Measurements from ENCODE around the gene FAM50B. TPM values are rescaled to one million over a fixed set of nuclear protein-coding genes. Genes with fewer than 3 reads are reported as not detected.

The FAM50B gene
- total and polyA plus RNA-seq, 2 donors (not counting 1 experiment from before 2014, with no cell fraction given) = 4.2 to 9.8 TPM

DNA sequence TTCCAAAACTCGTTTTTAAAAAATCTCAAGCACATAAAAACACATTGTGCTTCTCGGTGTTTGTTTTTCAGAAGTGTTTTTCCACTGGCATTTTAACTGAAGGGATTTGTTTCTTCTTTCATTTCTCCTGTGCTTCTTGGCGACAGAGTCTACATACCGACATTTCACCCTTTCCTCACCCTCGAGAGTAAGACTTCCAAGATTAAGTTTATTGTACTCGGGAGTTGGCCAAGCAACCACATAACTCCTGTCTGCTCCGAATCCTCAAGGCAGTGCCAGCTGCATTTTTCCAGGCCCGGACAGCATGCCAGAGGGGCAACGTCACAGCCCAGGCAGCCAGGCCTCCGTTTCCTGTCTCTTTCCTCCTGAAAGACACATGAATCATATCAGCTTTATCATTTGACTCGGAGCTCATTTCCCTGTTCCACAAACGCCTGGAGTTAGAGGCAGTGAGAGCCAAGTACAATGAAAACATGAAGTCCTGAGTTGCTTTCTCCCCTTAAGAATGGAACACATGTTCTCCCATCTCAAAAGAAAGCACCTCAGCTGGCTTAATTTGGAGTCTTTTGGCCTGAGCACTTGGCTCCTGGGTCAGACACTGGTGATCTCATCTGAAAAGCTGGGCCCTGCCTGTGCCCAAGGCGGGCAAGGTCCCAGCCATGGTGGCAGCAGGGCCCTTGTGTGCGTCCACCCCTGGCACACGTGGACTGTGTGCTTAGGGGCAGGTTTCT lies 23.2 kb upstream of the FAM50B start:
- Histone ChIP-seq H3K79me2 (ENCODE audit: control insufficient read depth, insufficient read depth, low read length) (no peaks in the 10 kb centered on the region), H3K9ac (ENCODE audit: low read length) (no peak overlapping the region), H2AFZ (ENCODE audit: insufficient read depth, low read depth, low read length, poor library complexity, severe bottlenecking) (no peak overlapping the region), H3K4me3 (ENCODE audit: control extremely low read depth in 1 of 5, extremely low read depth in 1 of 5, insufficient read depth in 1 of 5, low read depth in 2 of 5, low read length in 4 of 5) (no peak overlapping the region), H3K27ac (ENCODE audit: low read length in 2 of 2) (no peak overlapping the region), H4K20me1 (ENCODE audit: control insufficient read depth, insufficient read depth, low read length, poor library complexity, severe bottlenecking) (no peaks in the 10 kb centered on the region), H3K36me3 (replicated peaks in 1 of 2; ENCODE audit: control extremely low read depth in 1 of 2, control insufficient read depth in 1 of 2, extremely low read depth in 1 of 2, insufficient read depth in 2 of 2, low read length in 1 of 2) (no peaks in the 10 kb centered on the region), H3K4me2 (replicated peaks; ENCODE audit: low read depth, low read length, poor library complexity, severe bottlenecking) (no peak overlapping the region), H3K27me3 (replicated peaks in 1 of 4; ENCODE audit: control extremely low read depth in 1 of 4, control insufficient read depth in 3 of 4, insufficient read depth in 4 of 4, low read length in 3 of 4) (no peaks in the 10 kb centered on the region), H3K9me3 (ENCODE audit: control extremely low read depth in 1 of 3, control insufficient read depth in 2 of 3, insufficient read depth in 1 of 3, low read length in 2 of 3) (no peaks in the 10 kb centered on the region), H3K4me1 (ENCODE audit: control insufficient read depth in 2 of 2, insufficient read depth in 2 of 2, low read length in 2 of 2) (no peaks in the 10 kb centered on the region)
- H3K27me3 Mint-ChIP-seq = no peaks in the 10 kb centered on the region
- ATAC-seq (ENCODE audit: low read depth) = no peak
- no peaks in the 10 kb centered on the region for H3K9me3 Mint-ChIP-seq (ENCODE audit: insufficient read depth)
- TF ChIP-seq, protein P1, sequence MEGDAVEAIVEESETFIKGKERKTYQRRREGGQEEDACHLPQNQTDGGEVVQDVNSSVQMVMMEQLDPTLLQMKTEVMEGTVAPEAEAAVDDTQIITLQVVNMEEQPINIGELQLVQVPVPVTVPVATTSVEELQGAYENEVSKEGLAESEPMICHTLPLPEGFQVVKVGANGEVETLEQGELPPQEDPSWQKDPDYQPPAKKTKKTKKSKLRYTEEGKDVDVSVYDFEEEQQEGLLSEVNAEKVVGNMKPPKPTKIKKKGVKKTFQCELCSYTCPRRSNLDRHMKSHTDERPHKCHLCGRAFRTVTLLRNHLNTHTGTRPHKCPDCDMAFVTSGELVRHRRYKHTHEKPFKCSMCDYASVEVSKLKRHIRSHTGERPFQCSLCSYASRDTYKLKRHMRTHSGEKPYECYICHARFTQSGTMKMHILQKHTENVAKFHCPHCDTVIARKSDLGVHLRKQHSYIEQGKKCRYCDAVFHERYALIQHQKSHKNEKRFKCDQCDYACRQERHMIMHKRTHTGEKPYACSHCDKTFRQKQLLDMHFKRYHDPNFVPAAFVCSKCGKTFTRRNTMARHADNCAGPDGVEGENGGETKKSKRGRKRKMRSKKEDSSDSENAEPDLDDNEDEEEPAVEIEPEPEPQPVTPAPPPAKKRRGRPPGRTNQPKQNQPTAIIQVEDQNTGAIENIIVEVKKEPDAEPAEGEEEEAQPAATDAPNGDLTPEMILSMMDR (IDR thresholded peaks at IDR 0.05) = no peak
- no peak for TF ChIP-seq EZH2 (IDR thresholded peaks at IDR 0.05; ENCODE audit: borderline replicate concordance, insufficient read depth, low read depth, low read length, poor library complexity, severe bottlenecking)
- POLR2A ChIA-PET = no interaction called here
- WGBS (ENCODE audit: insufficient coverage) = 87% methylated on average over 13 of the region's 15 CpGs
- CTCF ChIA-PET = no interaction called here
- no peaks in the 10 kb centered on the region for H3K4me1 Mint-ChIP-seq
- H3K27ac Mint-ChIP-seq = no peak overlapping the region
- DNase-seq = no peak
- H3K4me3 Mint-ChIP-seq = no peak overlapping the region
- intact Hi-C loops (cut with micrococcal nuclease) = no loop called here

DNA sequence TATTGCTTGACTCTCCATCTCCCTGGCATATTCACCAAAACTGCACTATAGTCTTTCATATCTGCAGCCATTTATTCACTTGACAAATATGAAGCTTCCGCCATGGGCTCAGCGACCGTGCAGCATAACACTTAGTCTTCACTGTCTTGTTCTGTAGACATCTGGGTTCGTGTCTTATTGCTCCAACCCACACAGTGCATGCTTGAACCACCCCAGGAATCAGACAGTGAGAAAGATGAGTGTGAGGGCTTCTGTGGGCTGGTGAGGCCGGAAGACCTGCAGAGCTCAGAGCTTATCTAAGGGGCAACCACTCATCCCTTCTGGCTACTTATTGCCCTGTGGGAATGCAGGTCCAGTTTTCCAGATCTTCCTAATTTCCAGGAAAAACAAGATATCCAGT lies 19.9 kb upstream of the FAM50B start:
- no peak overlapping the region for H3K27ac ChIP-seq (ENCODE audit: low read length in 2 of 2)
- 96% methylated on average over 4 of the region's 5 CpGs for WGBS (ENCODE audit: insufficient coverage)
- H3K9me3 ChIP-seq (ENCODE audit: control extremely low read depth in 1 of 3, control insufficient read depth in 2 of 3, insufficient read depth in 1 of 3, low read length in 2 of 3) = no peaks in the 10 kb centered on the region
- DNase-seq = no peak
- no peaks in the 10 kb centered on the region for H3K79me2 ChIP-seq (ENCODE audit: control insufficient read depth, insufficient read depth, low read length)
- intact Hi-C loops (cut with micrococcal nuclease) = no loop called here
- no peak overlapping the region for H3K9ac ChIP-seq (ENCODE audit: low read length)
- no peaks in the 10 kb centered on the region for H3K27me3 Mint-ChIP-seq
- CTCF ChIA-PET = no interaction called here
- H4K20me1 ChIP-seq (ENCODE audit: control insufficient read depth, insufficient read depth, low read length, poor library complexity, severe bottlenecking) = no peaks in the 10 kb centered on the region
- no peaks in the 10 kb centered on the region for H3K4me1 ChIP-seq (ENCODE audit: control insufficient read depth in 2 of 2, insufficient read depth in 2 of 2, low read length in 2 of 2)
- H3K4me1 Mint-ChIP-seq = no peaks in the 10 kb centered on the region
- no peak for ATAC-seq (ENCODE audit: low read depth)
- H3K4me2 ChIP-seq (replicated peaks; ENCODE audit: low read depth, low read length, poor library complexity, severe bottlenecking) = no peak overlapping the region
- H2AFZ ChIP-seq (ENCODE audit: insufficient read depth, low read depth, low read length, poor library complexity, severe bottlenecking) = no peak overlapping the region
- no peak overlapping the region for H3K4me3 ChIP-seq (ENCODE audit: control extremely low read depth in 1 of 5, extremely low read depth in 1 of 5, insufficient read depth in 1 of 5, low read depth in 2 of 5, low read length in 4 of 5)
- TF ChIP-seq, protein P1 (IDR thresholded peaks at IDR 0.05) = no peak
- no peak for TF ChIP-seq EZH2 (IDR thresholded peaks at IDR 0.05; ENCODE audit: borderline replicate concordance, insufficient read depth, low read depth, low read length, poor library complexity, severe bottlenecking)
- POLR2A ChIA-PET = interaction anchor here (0.7 kb wide), 1 partner anchor 667 kb away, joined by 3 read pairs; no protein-coding TSS in a partner anchor
- H3K36me3 ChIP-seq (replicated peaks in 1 of 2; ENCODE audit: control extremely low read depth in 1 of 2, control insufficient read depth in 1 of 2, extremely low read depth in 1 of 2, insufficient read depth in 2 of 2, low read length in 1 of 2) = no peaks in the 10 kb centered on the region
- no peak overlapping the region for H3K27ac Mint-ChIP-seq
- H3K4me3 Mint-ChIP-seq = no peak overlapping the region
- no peaks in the 10 kb centered on the region for H3K9me3 Mint-ChIP-seq (ENCODE audit: insufficient read depth)
- no peaks in the 10 kb centered on the region for H3K27me3 ChIP-seq (replicated peaks in 1 of 4; ENCODE audit: control extremely low read depth in 1 of 4, control insufficient read depth in 3 of 4, insufficient read depth in 4 of 4, low read length in 3 of 4)

Measured in B cell (primary cell).